WTC11 (cell line): Measurements from ENCODE around the gene MGST1.

Experiments used
- CTCF ChIP-seq: fragments of 200-600 bp; IDR thresholded peaks from 2 replicates; pipeline ENCODE4 v1.8.0; 2022; ENCODE audit warnings: antibody characterized with exemption
- NFYB ChIP-seq: sonication (generic); formaldehyde crosslinking; conservative IDR thresholded peaks from 2 replicates; pipeline ENCODE4 v1.8.0; 2022; ENCODE audit warnings: low read depth, missing genetic modification reagents
- NR1H2 ChIP-seq: sonication (generic); formaldehyde crosslinking; IDR thresholded peaks from 2 replicates; pipeline ENCODE4 v1.9.0; 2021; ENCODE audit warnings: mild to moderate bottlenecking, moderate library complexity, missing genetic modification reagents
- ZBTB21 ChIP-seq: sonication (generic); formaldehyde crosslinking; IDR thresholded peaks from 2 replicates; pipeline ENCODE4 v1.8.1; 2023; ENCODE audit warnings: mild to moderate bottlenecking, missing genetic modification reagents, borderline replicate concordance

DNA sequence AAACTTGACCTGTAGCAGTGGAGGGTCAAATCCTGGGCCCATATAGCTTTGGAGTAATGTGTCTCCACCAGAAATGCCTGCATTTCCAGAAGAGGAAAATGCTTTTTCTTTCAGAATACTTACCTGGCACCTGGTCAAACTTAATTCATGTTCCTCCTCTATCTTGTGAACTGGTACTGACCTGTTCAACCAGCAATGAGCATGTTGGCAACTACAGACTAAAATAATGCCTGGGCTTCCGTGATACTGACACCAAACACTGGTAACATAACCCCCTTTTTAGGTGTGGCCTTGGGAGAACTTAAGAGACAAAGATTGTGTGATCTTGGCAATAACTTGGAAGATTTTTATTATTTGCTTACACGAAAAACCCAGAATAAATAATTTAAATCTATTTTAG, 23.8 kb upstream of the MGST1 start:
- TF ChIP-seq CTCF (no peak), NFYB (CRISPR knock-in tag) (no peak), ZBTB21 (CRISPR knock-in tag) (no peak), NR1H2 (CRISPR knock-in tag) (no peak)
